Measurements from ENCODE around the gene PPP1R16B.

Gene PPP1R16B

GRCh38 chr20:38770546-38770945 is 35.0 kb upstream of the PPP1R16B start:
- H3K9ac ChIP-seq (ENCODE audit: low read length): no peak overlapping the region
- no peak overlapping the region for H3K4me2 ChIP-seq (ENCODE audit: low read depth, low read length, poor library complexity, severe bottlenecking)
- no peak overlapping the region for H2AFZ ChIP-seq (ENCODE audit: low read depth, low read length, severe bottlenecking)
- no peaks in the 10 kb centered on the region for H3K9me3 ChIP-seq (ENCODE audit: insufficient read depth, low read length)
- no peaks in the 10 kb centered on the region for H4K20me1 ChIP-seq (ENCODE audit: low read depth, low read length)
- no peaks in the 10 kb centered on the region for H3K9me2 ChIP-seq (replicated peaks; ENCODE audit: insufficient read depth, low read length)
- H3K79me2 ChIP-seq (ENCODE audit: insufficient read depth, low read length): no peaks in the 10 kb centered on the region
- H3K27me3 ChIP-seq (ENCODE audit: low read length): no peaks in the 10 kb centered on the region
- peaks cover 11% of the 10 kb centered on the region for H3K36me3 ChIP-seq (ENCODE audit: low read length)
- H3K27ac ChIP-seq (ENCODE audit: low read depth, low read length): no peak overlapping the region
- no peaks in the 10 kb centered on the region for H3F3A ChIP-seq (ENCODE audit: insufficient read depth)
- no peak overlapping the region for H3K4me3 ChIP-seq (ENCODE audit: insufficient read depth, low read length, poor library complexity, severe bottlenecking)
- TF ChIP-seq, protein P1, sequence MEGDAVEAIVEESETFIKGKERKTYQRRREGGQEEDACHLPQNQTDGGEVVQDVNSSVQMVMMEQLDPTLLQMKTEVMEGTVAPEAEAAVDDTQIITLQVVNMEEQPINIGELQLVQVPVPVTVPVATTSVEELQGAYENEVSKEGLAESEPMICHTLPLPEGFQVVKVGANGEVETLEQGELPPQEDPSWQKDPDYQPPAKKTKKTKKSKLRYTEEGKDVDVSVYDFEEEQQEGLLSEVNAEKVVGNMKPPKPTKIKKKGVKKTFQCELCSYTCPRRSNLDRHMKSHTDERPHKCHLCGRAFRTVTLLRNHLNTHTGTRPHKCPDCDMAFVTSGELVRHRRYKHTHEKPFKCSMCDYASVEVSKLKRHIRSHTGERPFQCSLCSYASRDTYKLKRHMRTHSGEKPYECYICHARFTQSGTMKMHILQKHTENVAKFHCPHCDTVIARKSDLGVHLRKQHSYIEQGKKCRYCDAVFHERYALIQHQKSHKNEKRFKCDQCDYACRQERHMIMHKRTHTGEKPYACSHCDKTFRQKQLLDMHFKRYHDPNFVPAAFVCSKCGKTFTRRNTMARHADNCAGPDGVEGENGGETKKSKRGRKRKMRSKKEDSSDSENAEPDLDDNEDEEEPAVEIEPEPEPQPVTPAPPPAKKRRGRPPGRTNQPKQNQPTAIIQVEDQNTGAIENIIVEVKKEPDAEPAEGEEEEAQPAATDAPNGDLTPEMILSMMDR (IDR thresholded peaks at IDR 0.05; ENCODE audit: insufficient read depth, low read length, poor library complexity, severe bottlenecking): no peak
- no peak for TF ChIP-seq EZH2phosphoT487 (conservative IDR thresholded peaks at IDR 0.05; ENCODE audit: low read length)

DNA sequence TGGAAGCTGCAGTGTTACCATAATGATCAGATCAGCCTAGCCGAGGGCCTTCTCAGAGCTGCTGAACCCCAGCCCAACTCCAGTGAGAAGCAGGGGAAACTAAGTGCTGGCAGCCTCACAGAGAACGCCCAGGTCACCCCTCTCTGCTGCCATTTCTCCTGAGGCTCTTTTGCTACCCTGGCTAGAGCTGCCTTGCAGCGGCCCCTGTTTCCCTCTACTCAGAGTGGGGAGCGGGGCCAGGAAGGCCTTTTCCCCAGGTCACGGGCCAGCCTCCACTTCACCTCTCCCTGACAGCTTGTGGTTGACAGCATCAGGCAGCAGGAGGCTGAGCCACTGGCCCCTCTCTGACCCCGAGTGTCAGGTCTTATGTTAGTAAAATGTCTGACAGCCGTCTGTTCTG is 34.5 kb upstream of the PPP1R16B start:
- Histone ChIP-seq H3K4me2 (ENCODE audit: low read depth, low read length, poor library complexity, severe bottlenecking) (no peak overlapping the region), H3F3A (ENCODE audit: insufficient read depth) (no peaks in the 10 kb centered on the region), H4K20me1 (ENCODE audit: low read depth, low read length) (no peaks in the 10 kb centered on the region), H3K79me2 (ENCODE audit: insufficient read depth, low read length) (no peaks in the 10 kb centered on the region), H3K4me3 (ENCODE audit: insufficient read depth, low read length, poor library complexity, severe bottlenecking) (no peak overlapping the region), H3K9ac (ENCODE audit: low read length) (no peak overlapping the region), H3K27me3 (ENCODE audit: low read length) (no peaks in the 10 kb centered on the region), H3K36me3 (ENCODE audit: low read length) (peaks cover 11% of the 10 kb centered on the region), H2AFZ (ENCODE audit: low read depth, low read length, severe bottlenecking) (no peak overlapping the region), H3K27ac (ENCODE audit: low read depth, low read length) (no peak overlapping the region), H3K9me2 (replicated peaks; ENCODE audit: insufficient read depth, low read length) (no peaks in the 10 kb centered on the region), H3K9me3 (ENCODE audit: insufficient read depth, low read length) (no peaks in the 10 kb centered on the region)
- TF ChIP-seq EZH2phosphoT487 (conservative IDR thresholded peaks at IDR 0.05; ENCODE audit: low read length): no peak
- TF ChIP-seq, protein P1 (IDR thresholded peaks at IDR 0.05; ENCODE audit: insufficient read depth, low read length, poor library complexity, severe bottlenecking): no peak

DNA sequence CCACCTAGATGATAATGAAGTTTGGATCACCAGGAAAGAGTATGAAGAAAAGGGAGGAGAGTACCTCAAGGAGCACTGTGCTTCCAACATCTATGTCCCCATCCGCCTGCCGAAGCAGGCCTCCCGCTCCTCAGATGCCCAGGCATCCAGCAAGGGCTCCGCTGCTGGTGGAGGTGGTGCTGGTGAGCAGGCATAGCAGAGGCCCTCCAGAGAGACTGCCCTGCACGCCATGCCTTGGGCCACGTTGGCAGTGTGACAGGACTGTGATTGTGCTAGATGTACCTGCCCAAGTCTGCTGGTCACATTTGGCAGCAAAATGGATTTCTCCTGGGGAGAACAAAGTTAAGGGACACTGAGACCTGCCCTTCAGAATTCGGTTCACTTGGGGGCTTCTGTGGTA is 33.9 kb upstream of the PPP1R16B start:
- Histone ChIP-seq H3K9me2 (replicated peaks; ENCODE audit: insufficient read depth, low read length) (no peaks in the 10 kb centered on the region), H2AFZ (ENCODE audit: low read depth, low read length, severe bottlenecking) (no peak overlapping the region), H3K4me2 (ENCODE audit: low read depth, low read length, poor library complexity, severe bottlenecking) (no peak overlapping the region), H3K4me3 (ENCODE audit: insufficient read depth, low read length, poor library complexity, severe bottlenecking) (no peak overlapping the region), H3K9me3 (ENCODE audit: insufficient read depth, low read length) (no peaks in the 10 kb centered on the region), H3K27ac (ENCODE audit: low read depth, low read length) (no peak overlapping the region), H3K79me2 (ENCODE audit: insufficient read depth, low read length) (no peaks in the 10 kb centered on the region), H3K9ac (ENCODE audit: low read length) (no peak overlapping the region), H3K27me3 (ENCODE audit: low read length) (no peaks in the 10 kb centered on the region), H3F3A (ENCODE audit: insufficient read depth) (no peaks in the 10 kb centered on the region), H4K20me1 (ENCODE audit: low read depth, low read length) (no peaks in the 10 kb centered on the region), H3K36me3 (ENCODE audit: low read length) (peaks cover 11% of the 10 kb centered on the region)
- TF ChIP-seq EZH2phosphoT487 (conservative IDR thresholded peaks at IDR 0.05; ENCODE audit: low read length): no peak
- TF ChIP-seq, protein P1 (IDR thresholded peaks at IDR 0.05; ENCODE audit: insufficient read depth, low read length, poor library complexity, severe bottlenecking): no peak

All from SU-DHL-6 (cell line).